Adrenal gland (tissue), 12 donors: ENCODE measurements around the gene MCEE. TPM values are rescaled to one million over a fixed set of nuclear protein-coding genes. Genes with fewer than 3 reads are reported as not detected.

Experiments used
- DNase-seq, 7 donors: peaks; one replicate each; pipeline ENCODE4 v3.0.0-alpha.2; 2019 to 2020
- H3K27ac ChIP-seq, 5 donors: fragments of 200-600 bp; sonication (generic) in 4 of 5; 1 replicate in 3 of 5; 2 replicates in 2 of 5; pipeline versions ENCODE4 v1.5.1 to v1.8.0; 2016 to 2020; ENCODE audit warnings: mild to moderate bottlenecking in 1 of 5
- H3K27me3 ChIP-seq: fragments of 200-600 bp; 2 replicates; pipeline ENCODE4 v1.8.0; 2021
- H3K36me3 ChIP-seq, 2 donors: fragments of 200-600 bp; replicated peaks in 1 of 2; 1 replicate in 1 of 2; 2 replicates in 1 of 2; pipeline versions ENCODE4 v1.5.1 to v1.8.0; 2018 to 2022
- H3K4me1 ChIP-seq, 2 donors: fragments of 200-600 bp; replicated peaks in 1 of 2; 1 replicate in 1 of 2; 2 replicates in 1 of 2; pipeline versions ENCODE4 v1.5.1 to v1.8.0; 2018 to 2021
- H3K4me3 ChIP-seq, 4 donors: fragments of 200-600 bp; sonication (generic) in 3 of 4; one replicate each; pipeline ENCODE4 v1.5.1; 2016 to 2018
- H3K9me3 ChIP-seq, 3 donors: fragments of 200-600 bp; sonication (generic) in 1 of 3; replicated peaks in 1 of 3; 1 replicate in 2 of 3; 2 replicates in 1 of 3; pipeline versions ENCODE4 v1.5.1 to v1.8.0; 2016 to 2021
- CTCF ChIP-seq, 6 experiments: fragments of 450-650 bp in 4 of 6; fragments of 200-600 bp in 2 of 6; sonication (generic) in 1 of 6; IDR thresholded peaks; 1 replicate in 5 of 6; 2 replicates in 1 of 6; pipeline versions ENCODE4 v1.5.1 to v1.8.0; 2016 to 2021; ENCODE audit warnings: antibody characterized with exemption in 6 of 6, mild to moderate bottlenecking in 2 of 6, moderate library complexity in 1 of 6
- POLR2A ChIP-seq, 2 donors: fragments of 450-650 bp; IDR thresholded peaks; one replicate each; pipeline ENCODE4 v1.6.1; 2017; ENCODE audit warnings: antibody characterized with exemption in 2 of 2, mild to moderate bottlenecking in 2 of 2, moderate library complexity in 1 of 2
- WGBS, 4 donors: extraction: QIAGEN DNeasy Blood & Tissue Kit in 2 of 4; methylation state at CpG; one replicate each; pipeline versions ENCODE4 v1.1.5 to v1.1.7; 2013 to 2017; 5-methylcytosine and 5-hydroxymethylcytosine counted together
- intact Hi-C, 2 donors: fragments of 100-400 bp; cut with DNase I; formaldehyde crosslinking; loops; one replicate each; pipeline versions ENCODE4 v1.14.1 to v1.15.0; 2022 to 2023
- polyA plus RNA-seq, 3 donors: library from polyadenylated mRNA; stranded (reverse); fragments of 200-250 nt in 2 of 3; fragments of 350-450 nt in 1 of 3; fragmentation: Illumina TruSeq in 1 of 3; extraction: RNeasy Lipid Tissue Mini Kit (QIAGEN cat#74804) in 1 of 3; gene quantifications; one replicate each; pipeline ENCODE4 v1.2.3, GENCODE V29; 2013 to 2014
- total RNA-seq, 9 donors: library from RNA; depleted of rRNA in 4 of 9; stranded (reverse); fragments of >200 nt in 4 of 9; fragments of 120-200 nt in 1 of 9; fragmentation: NEBNext Ultra II Directional in 1 of 9; extraction: Animal tissue kit (Norgen Biotek cat#: 25700) in 1 of 9; gene quantifications; one replicate each; pipeline versions ENCODE4 v1.1.0 to v1.2.4, GENCODE V29; 2013 to 2023
- donor health status: healthy with polysubstance abuse.
- donor health status: Bipolar disorder and iron deficiency.
- donor health status: DM: yes; HTN: yes; CAD: no.
- donor health status: DM: no; HTN: no; CAD: no.
- donor health status: DM: no; HTN: no; CAD: no.
- donor health status: DM: yes; HTN: yes; CAD: no.

MCEE gene
- total and polyA plus RNA-seq, 12 donors, result 20.1 to 50.7 (median 31.5) TPM

DNA sequence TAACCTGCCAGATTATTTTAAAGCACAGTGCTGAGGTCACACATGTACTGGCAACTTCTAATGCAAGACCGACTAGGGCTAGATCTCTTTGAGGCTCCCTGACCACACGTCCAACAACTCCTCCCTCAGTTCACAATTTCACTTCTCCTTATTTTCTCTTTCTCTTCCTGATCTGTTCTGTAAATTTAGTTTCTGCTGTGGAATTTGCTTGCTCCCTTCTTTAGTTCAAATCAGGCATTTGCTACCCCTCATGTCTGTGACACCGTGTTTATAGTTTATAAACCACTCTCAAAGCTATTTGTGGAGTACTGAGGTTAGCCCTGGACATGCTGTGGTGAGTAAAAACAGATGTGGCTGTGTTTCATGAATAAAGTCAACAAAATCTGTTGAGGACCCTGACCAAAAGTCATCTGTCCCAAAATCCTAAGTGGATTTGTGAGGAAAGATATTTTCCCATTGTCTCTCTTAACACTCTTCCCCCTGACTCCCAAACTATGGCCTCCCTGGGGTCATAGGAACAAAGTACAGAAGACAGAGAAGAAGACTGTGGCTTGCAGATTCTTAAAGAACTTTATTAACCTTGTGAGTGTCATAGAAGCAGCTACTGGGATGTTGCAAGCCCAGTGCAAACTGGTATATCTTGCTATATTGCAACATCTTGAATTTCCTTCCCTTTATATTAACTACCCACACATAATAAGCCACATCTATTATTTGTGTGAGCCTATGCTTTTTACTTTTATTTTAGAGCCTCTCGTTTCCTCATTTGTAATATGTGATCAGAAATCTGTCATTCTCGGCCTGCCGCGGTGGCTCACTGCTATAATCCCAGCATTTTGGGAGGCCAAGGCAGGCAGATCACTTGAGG lies 65.0 kb downstream of the MCEE start:
- intact Hi-C loops, result no loop called here
- peak in 1 of 7 donors; percentile 27 for DNase-seq
- Histone ChIP-seq H3K27ac (peak overlapping the region in 3 of 5 donors; percentile 56 to 86 (median 65)), H3K27me3 (peaks cover 5% of the 10 kb centered on the region), H3K4me1 (peaks cover 14 to 20% of the 10 kb centered on the region in 2 donors), H3K36me3 (no peaks in the 10 kb centered on the region), H3K9me3 (no peaks in the 10 kb centered on the region), H3K4me3 (no peak overlapping the region)
- TF ChIP-seq CTCF (IDR thresholded peaks at IDR 0.05) (no peak), POLR2A (IDR thresholded peaks at IDR 0.05) (peak in 1 of 2 donors; percentile 20)
- 54 to 70% (median 65%) methylated on average over 7 of the region's 7 CpGs for WGBS, 4 donors

GRCh38 chr2:71064110-71064611 lies 65.9 kb downstream of the MCEE start:
- WGBS, 4 donors, result 45 to 58% (median 50%) methylated on average over 9 of the region's 9 CpGs
- Histone ChIP-seq H3K4me1 (peaks cover 8 to 12% of the 10 kb centered on the region in 2 donors), H3K27ac (peak overlapping the region in 4 of 5 donors; percentile 19 to 86 (median 44)), H3K9me3 (no peaks in the 10 kb centered on the region), H3K27me3 (peaks cover 5% of the 10 kb centered on the region), H3K36me3 (no peaks in the 10 kb centered on the region), H3K4me3 (no peak overlapping the region)
- TF ChIP-seq POLR2A (IDR thresholded peaks at IDR 0.05), result no peak
- no peak for TF ChIP-seq CTCF (IDR thresholded peaks at IDR 0.05)
- intact Hi-C loops, result no loop called here
- DNase-seq, result no peak

DNA sequence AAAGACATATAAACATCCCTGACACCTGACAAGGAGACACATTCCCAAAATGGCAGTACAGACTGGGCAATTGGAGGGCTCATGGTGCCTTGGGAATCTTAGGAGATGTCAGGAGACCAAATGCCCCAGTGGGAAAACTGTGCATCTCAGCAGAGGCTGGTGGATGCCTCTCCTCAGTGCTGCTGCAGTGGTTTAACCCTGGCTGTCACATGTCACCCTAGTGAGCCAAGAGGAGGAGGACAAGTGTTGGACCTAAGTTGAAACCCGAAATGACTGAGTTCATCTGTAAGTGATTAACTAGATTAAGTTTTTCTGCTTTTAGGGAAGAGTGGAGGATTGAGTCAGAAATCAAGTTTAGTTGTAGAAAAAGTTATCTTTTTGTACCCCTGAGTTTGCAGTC lies 66.8 kb downstream of the MCEE start:
- no peaks in the 10 kb centered on the region for H3K36me3 ChIP-seq
- peaks cover 5 to 8% of the 10 kb centered on the region in 2 donors for H3K4me1 ChIP-seq
- intact Hi-C loops, result no loop called here
- H3K27me3 ChIP-seq, result peaks cover 5% of the 10 kb centered on the region
- H3K27ac ChIP-seq, result peak overlapping the region in 1 of 5 donors; percentile 86
- no peak for DNase-seq
- TF ChIP-seq POLR2A (IDR thresholded peaks at IDR 0.05) (no peak), CTCF (IDR thresholded peaks at IDR 0.05) (no peak)
- whole genome bisulfite sequencing, 4 donors, result 35 to 67% (median 44%) methylated on average over 1 of the region's 1 CpG
- H3K9me3 ChIP-seq, result no peaks in the 10 kb centered on the region
- no peak overlapping the region for H3K4me3 ChIP-seq

GRCh38 chr2:71060871-71061270 lies 69.2 kb downstream of the MCEE start:
- Histone ChIP-seq H3K4me3 (no peak overlapping the region), H3K36me3 (no peaks in the 10 kb centered on the region), H3K27ac (no peak overlapping the region), H3K27me3 (peaks cover 5% of the 10 kb centered on the region), H3K9me3 (no peaks in the 10 kb centered on the region), H3K4me1 (no peaks in the 10 kb centered on the region)
- intact Hi-C loops, result no loop called here
- WGBS, 4 donors, result 63 to 77% (median 68%) methylated on average over 3 of the region's 3 CpGs
- DNase-seq, result no peak
- no peak for TF ChIP-seq CTCF (IDR thresholded peaks at IDR 0.05)
- no peak for TF ChIP-seq POLR2A (IDR thresholded peaks at IDR 0.05)
